ENCODE measurements around the gene DMWD. TPM values are rescaled to one million over a fixed set of nuclear protein-coding genes. Genes with fewer than 3 reads are reported as not detected.

Gene DMWD
- total RNA-seq, 2 experiments from 2014 or later, result 35.0 to 37.8 TPM

GRCh38 chr19:45745606-45746005 is 47.0 kb downstream of the DMWD start:
- DNase-seq, result no peak
- POLR2A ChIA-PET, result no interaction called here
- Mint-ChIP-seq H3K4me1 (no peaks in the 10 kb centered on the region), H3K27me3 (peaks cover 17% of the 10 kb centered on the region), H3K9me3 (no peaks in the 10 kb centered on the region), H3K4me3 (no peak overlapping the region), H3K27ac (no peak overlapping the region), H3K36me3 (ENCODE audit: low read depth) (no peaks in the 10 kb centered on the region)
- CTCF ChIA-PET, result interaction anchor here (0.5 to 1.1 kb wide), 3 partner anchors 55 to 794 kb away, joined by 3 to 5 read pairs (median 4); no protein-coding TSS in a partner anchor

GRCh38 chr19:45742969-45743368 is 49.7 kb downstream of the DMWD start:
- Mint-ChIP-seq H3K4me1 (no peaks in the 10 kb centered on the region), H3K36me3 (ENCODE audit: low read depth) (no peaks in the 10 kb centered on the region), H3K4me3 (no peak overlapping the region), H3K9me3 (no peaks in the 10 kb centered on the region), H3K27ac (no peak overlapping the region), H3K27me3 (peaks cover 17% of the 10 kb centered on the region)
- ChIA-PET POLR2A (no interaction called here), CTCF (interaction anchor here (0.8 to 1.6 kb wide), 3 partner anchors 26 to 66 kb away, joined by 4 to 5 read pairs (median 4); partner anchors contain the start of gene SIX5)
- no peak for DNase-seq

- Mint-ChIP-seq H3K4me3 (no peak overlapping the region), H3K4me1 (no peaks in the 10 kb centered on the region), H3K27me3 (peaks cover 6% of the 10 kb centered on the region), H3K27ac (no peak overlapping the region), H3K36me3 (ENCODE audit: low read depth) (no peaks in the 10 kb centered on the region), H3K9me3 (no peaks in the 10 kb centered on the region)
- ChIA-PET POLR2A (interaction anchor here (0.6 kb wide), 1 partner anchor 29 kb away, joined by 6 read pairs; the partner anchor contains the start of gene SIX5), CTCF (interaction anchor here (0.6 to 1.2 kb wide), 2 partner anchors 12 to 80 kb away, joined by 3 to 4 read pairs; no protein-coding TSS in a partner anchor)
- DNase-seq, result no peak
These were observed 52.9 kb downstream of the DMWD start for GRCh38 chr19:45739498-45740439.

- ChIA-PET CTCF (interaction anchor here (1.0 kb wide), 2 partner anchors 9 to 255 kb away, joined by 3 to 4 read pairs; no protein-coding TSS in a partner anchor), POLR2A (no interaction called here)
- Mint-ChIP-seq H3K27me3 (no peaks in the 10 kb centered on the region), H3K36me3 (ENCODE audit: low read depth) (peaks cover 1% of the 10 kb centered on the region), H3K4me1 (peaks cover 16% of the 10 kb centered on the region), H3K27ac (no peak within 1 kb of the TSS), H3K4me3 (no peak within 1 kb of the TSS), H3K9me3 (no peaks in the 10 kb centered on the region)
- DNase-seq, result no peak
These were observed 59.4 kb downstream of the DMWD start, which contains the start of gene MEIOSIN for GRCh38 chr19:45733160-45733810. TSS of gene MEIOSIN (plus strand) at chr19:45733439. CDS start at chr19:45735377, 1,938 bp downstream.

Other genes starting within 250 kb of the DMWD start
- 10 to 100 TPM; 12.6 to 13.4 TPM for gene OPA3, start 208.0 kb downstream of the DMWD start, total RNA-seq
- gene GPR4, start 190.6 kb downstream of the DMWD start, total RNA-seq, result not detected
- 10 to 100 TPM; 80.7 to 87.3 TPM for gene EML2, start 153.4 kb downstream of the DMWD start, total RNA-seq
- 1 to 10 TPM; 1.3 to 1.4 TPM for gene GIPR, start 124.6 kb downstream of the DMWD start, total RNA-seq
- gene SNRPD2, start 100.9 kb downstream of the DMWD start, total RNA-seq, result 100 to 1,000 TPM; 485 to 566 TPM
- gene QPCTL, start 100.2 kb downstream of the DMWD start, total RNA-seq, result 1 to 10 TPM; 6.1 to 7.3 TPM
- 10 to 100 TPM; 38.5 to 40.0 TPM for gene FBXO46, start 61.9 kb downstream of the DMWD start, total RNA-seq
- gene MEIOSIN, start 59.4 kb downstream of the DMWD start, total RNA-seq, result not detected
- under 1 TPM; 0.64 to 0.85 TPM for gene SIX5, start 23.6 kb downstream of the DMWD start, total RNA-seq
- 10 to 100 TPM; 24.1 to 24.4 TPM for gene DMPK, start 10.4 kb downstream of the DMWD start, total RNA-seq
- under 1 TPM; 0.42 to 0.57 TPM for gene RSPH6A, start 22.5 kb upstream of the DMWD start, total RNA-seq
- 10 to 100 TPM; 91.0 to 98.0 TPM for gene SYMPK, start 70.3 kb upstream of the DMWD start, total RNA-seq
- not detected for gene FOXA3, start 71.5 kb upstream of the DMWD start, total RNA-seq
- gene IRF2BP1, start 93.3 kb upstream of the DMWD start, total RNA-seq, result 10 to 100 TPM; 17.5 to 19.1 TPM
- gene MYPOP, start 109.8 kb upstream of the DMWD start, total RNA-seq, result 10 to 100 TPM in 1 of 2 experiments, 1 to 10 TPM in 1; 9.7 to 11.4 TPM
- gene NANOS2, start 121.9 kb upstream of the DMWD start, total RNA-seq, result not detected
- under 1 TPM; 0.04 to 0.10 TPM for gene NOVA2, start 181.0 kb upstream of the DMWD start, total RNA-seq
- 10 to 100 TPM; 26.5 to 27.0 TPM for gene CCDC61, start 202.6 kb upstream of the DMWD start, total RNA-seq
- not detected for gene PGLYRP1, start 230.2 kb upstream of the DMWD start, total RNA-seq
- gene IGFL4, start 248.2 kb upstream of the DMWD start, total RNA-seq, result not detected

Data from activated CD4-positive, alpha-beta T cell treated with anti-CD3 and anti-CD28 coated beads, Interleukin-2, amount 10 ng/mL, durations not matched to agents 7 days and 5 days (primary cell).